Ishikawa (cell line): ENCODE data around the gene EFHD2.

Source experiments
- CEBPB ChIP-seq: IDR thresholded peaks from 2 replicates; pipeline ENCODE4 v1.6.1; 2012
- CREB1 ChIP-seq: IDR thresholded peaks from 2 replicates; pipeline ENCODE4 v1.6.1; 2012; ENCODE audit warnings: low read depth
- EGR1 ChIP-seq: IDR thresholded peaks from 2 replicates; pipeline ENCODE4 v1.6.1; 2012
- EP300 ChIP-seq: IDR thresholded peaks from 2 replicates; pipeline ENCODE4 v1.6.1; 2012; ENCODE audit warnings: borderline replicate concordance
- FOXM1 ChIP-seq: IDR thresholded peaks from 2 replicates; pipeline ENCODE4 v1.6.1; 2012; ENCODE audit warnings: low read depth, borderline replicate concordance
- NFIC ChIP-seq: IDR thresholded peaks from 2 replicates; pipeline ENCODE4 v1.6.1; 2012
- RAD21 ChIP-seq: IDR thresholded peaks from 2 replicates; pipeline ENCODE4 v1.6.1; 2012; ENCODE audit warnings: low read depth
- TAF1 ChIP-seq: IDR thresholded peaks from 2 replicates; pipeline ENCODE4 v1.6.1; 2012; ENCODE audit warnings: low read depth, mild to moderate bottlenecking
- TCF12 ChIP-seq: IDR thresholded peaks from 2 replicates; pipeline ENCODE4 v1.6.1; 2012; ENCODE audit warnings: low read depth
- TEAD4 ChIP-seq: IDR thresholded peaks from 2 replicates; pipeline ENCODE4 v1.6.1; 2012
- YY1 ChIP-seq: IDR thresholded peaks from 2 replicates; pipeline ENCODE4 v1.6.1; 2012; ENCODE audit warnings: low read depth
- ZBTB7A ChIP-seq: IDR thresholded peaks from 2 replicates; pipeline ENCODE4 v1.6.1; 2012; ENCODE audit warnings: low read depth
- TF ChIP-seq, protein P1 (sequence below): IDR thresholded peaks from 2 replicates; pipeline ENCODE4 v1.6.1; 2012
- TF ChIP-seq, protein P2 (sequence below): IDR thresholded peaks from 2 replicates; pipeline ENCODE4 v1.6.1; 2012; ENCODE audit warnings: low read depth, mild to moderate bottlenecking
- TF ChIP-seq, protein P3 (sequence below): IDR thresholded peaks from 2 replicates; pipeline ENCODE4 v1.6.1; 2012

Gene EFHD2

DNA sequence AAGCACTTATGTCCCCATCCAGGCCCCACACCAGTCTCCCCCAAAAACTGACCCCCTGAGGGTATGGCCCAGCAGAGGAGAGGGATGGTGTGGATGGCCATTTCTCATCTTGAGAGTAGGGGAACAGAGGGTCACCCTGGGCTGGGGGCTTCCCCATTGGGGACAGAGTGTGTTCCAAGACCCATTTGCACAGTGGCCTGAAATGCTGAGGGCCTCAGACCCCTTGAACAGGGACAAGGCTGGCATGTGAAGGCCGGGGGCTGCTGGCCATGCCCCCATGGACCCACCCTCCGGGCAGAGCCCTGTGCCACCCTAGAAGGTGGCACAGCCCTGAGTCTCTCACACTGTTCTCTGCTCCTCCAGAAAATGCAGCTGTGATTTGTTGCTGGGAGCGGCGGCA lies 36.5 kb downstream of the EFHD2 start:
- TF ChIP-seq NFIC, result no peak
- no peak for TF ChIP-seq TAF1
- TF ChIP-seq, protein P1, sequence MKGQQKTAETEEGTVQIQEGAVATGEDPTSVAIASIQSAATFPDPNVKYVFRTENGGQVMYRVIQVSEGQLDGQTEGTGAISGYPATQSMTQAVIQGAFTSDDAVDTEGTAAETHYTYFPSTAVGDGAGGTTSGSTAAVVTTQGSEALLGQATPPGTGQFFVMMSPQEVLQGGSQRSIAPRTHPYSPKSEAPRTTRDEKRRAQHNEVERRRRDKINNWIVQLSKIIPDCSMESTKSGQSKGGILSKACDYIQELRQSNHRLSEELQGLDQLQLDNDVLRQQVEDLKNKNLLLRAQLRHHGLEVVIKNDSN, result no peak
- TF ChIP-seq YY1, result no peak
- no peak for TF ChIP-seq ZBTB7A
- TF ChIP-seq, protein P2, sequence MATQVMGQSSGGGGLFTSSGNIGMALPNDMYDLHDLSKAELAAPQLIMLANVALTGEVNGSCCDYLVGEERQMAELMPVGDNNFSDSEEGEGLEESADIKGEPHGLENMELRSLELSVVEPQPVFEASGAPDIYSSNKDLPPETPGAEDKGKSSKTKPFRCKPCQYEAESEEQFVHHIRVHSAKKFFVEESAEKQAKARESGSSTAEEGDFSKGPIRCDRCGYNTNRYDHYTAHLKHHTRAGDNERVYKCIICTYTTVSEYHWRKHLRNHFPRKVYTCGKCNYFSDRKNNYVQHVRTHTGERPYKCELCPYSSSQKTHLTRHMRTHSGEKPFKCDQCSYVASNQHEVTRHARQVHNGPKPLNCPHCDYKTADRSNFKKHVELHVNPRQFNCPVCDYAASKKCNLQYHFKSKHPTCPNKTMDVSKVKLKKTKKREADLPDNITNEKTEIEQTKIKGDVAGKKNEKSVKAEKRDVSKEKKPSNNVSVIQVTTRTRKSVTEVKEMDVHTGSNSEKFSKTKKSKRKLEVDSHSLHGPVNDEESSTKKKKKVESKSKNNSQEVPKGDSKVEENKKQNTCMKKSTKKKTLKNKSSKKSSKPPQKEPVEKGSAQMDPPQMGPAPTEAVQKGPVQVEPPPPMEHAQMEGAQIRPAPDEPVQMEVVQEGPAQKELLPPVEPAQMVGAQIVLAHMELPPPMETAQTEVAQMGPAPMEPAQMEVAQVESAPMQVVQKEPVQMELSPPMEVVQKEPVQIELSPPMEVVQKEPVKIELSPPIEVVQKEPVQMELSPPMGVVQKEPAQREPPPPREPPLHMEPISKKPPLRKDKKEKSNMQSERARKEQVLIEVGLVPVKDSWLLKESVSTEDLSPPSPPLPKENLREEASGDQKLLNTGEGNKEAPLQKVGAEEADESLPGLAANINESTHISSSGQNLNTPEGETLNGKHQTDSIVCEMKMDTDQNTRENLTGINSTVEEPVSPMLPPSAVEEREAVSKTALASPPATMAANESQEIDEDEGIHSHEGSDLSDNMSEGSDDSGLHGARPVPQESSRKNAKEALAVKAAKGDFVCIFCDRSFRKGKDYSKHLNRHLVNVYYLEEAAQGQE, result no peak

DNA sequence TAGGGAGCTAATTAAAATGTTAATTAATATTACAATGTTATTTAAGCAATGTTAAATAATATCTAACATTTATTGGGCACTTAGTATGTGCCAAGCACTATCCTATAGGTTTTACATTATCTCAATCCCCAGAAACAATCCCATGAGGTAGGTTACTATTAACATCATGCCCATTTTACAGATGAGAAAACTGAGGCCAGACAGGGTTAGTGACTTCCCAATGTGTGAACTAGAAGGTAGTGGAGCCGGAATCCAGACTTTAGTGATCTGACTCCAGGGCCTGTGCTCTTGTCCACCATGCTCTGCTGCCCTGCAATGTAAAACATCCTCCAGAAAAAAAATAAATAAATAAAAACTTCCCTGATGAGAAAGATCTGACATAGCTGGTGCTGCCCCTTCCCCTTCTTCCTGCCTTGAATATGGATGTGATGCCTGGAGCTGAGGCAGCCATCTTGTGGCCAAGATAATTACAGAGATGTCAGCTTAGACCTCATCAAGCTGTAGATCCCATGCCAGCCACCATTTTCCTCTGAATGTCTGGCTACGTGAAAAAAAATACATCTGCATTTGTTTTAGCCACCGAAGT lies 39.3 kb downstream of the EFHD2 start:
- TF ChIP-seq CREB1 (no peak), EP300 (no peak), YY1 (no peak), TCF12 (no peak), TEAD4 (no peak), NFIC (no peak), FOXM1 (no peak), ZBTB7A (no peak), CEBPB (no peak), EGR1 (no peak), RAD21 (no peak), TAF1 (no peak)
- TF ChIP-seq, protein P2, result no peak
- TF ChIP-seq, protein P3, sequence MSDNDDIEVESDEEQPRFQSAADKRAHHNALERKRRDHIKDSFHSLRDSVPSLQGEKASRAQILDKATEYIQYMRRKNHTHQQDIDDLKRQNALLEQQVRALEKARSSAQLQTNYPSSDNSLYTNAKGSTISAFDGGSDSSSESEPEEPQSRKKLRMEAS, result no peak
- TF ChIP-seq, protein P1, result no peak

GRCh38 chr1:15449567-15449966 lies 39.9 kb downstream of the EFHD2 start:
- TF ChIP-seq CEBPB (no peak), CREB1 (no peak), NFIC (no peak), RAD21 (no peak), EGR1 (no peak), TCF12 (no peak), YY1 (no peak), TEAD4 (no peak), EP300 (no peak), TAF1 (no peak), ZBTB7A (no peak)
- TF ChIP-seq, protein P1, result no peak
- TF ChIP-seq, protein P3, result no peak

- TF ChIP-seq CEBPB, result no peak
- TF ChIP-seq TAF1, result no peak
- no peak for TF ChIP-seq ZBTB7A
- no peak for TF ChIP-seq YY1
- no peak for TF ChIP-seq NFIC
- TF ChIP-seq TEAD4, result no peak
- no peak for TF ChIP-seq TCF12
- no peak for TF ChIP-seq RAD21
Observed at GRCh38 chr1:15451014-15451722, 41.5 kb downstream of the EFHD2 start.

DNA sequence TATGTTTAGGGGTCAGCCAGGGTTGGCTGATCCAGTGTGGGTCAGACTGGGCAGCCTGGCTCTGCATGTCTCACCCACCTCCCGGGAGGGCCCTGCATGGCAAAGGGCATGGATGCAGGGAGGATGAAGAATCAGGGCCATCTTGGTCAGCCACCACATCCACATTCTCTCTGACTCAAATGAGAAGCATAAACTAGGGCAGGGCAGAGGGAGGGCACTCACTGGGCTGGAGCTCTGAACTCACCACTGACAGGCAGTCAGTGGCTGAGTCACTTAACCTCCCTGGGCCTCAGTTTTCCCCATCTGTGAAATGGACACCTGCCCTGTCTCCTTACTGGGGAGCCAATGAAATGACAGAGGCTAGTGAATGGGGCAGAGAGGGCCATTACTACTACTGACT lies 42.5 kb downstream of the EFHD2 start:
- TF ChIP-seq, protein P1, result no peak
- TF ChIP-seq CEBPB (no peak), TCF12 (no peak), ZBTB7A (no peak), TAF1 (no peak), RAD21 (no peak), TEAD4 (no peak), EP300 (no peak), YY1 (no peak), NFIC (no peak), CREB1 (no peak), EGR1 (no peak), FOXM1 (no peak)
- TF ChIP-seq, protein P2, result no peak
- TF ChIP-seq, protein P3, result no peak
